Measurements from ENCODE around the gene TMTC2. TPM values are rescaled to one million over a fixed set of nuclear protein-coding genes. Genes with fewer than 3 reads are reported as not detected.
"Not testable (repeated sequence)": the region's sequence is repeated elsewhere in the genome, so short reads cannot be mapped to it uniquely, and the experiment has no call there.

Gene TMTC2
- total RNA-seq, 1 experiment from 2014 or later = 3.1 TPM

DNA sequence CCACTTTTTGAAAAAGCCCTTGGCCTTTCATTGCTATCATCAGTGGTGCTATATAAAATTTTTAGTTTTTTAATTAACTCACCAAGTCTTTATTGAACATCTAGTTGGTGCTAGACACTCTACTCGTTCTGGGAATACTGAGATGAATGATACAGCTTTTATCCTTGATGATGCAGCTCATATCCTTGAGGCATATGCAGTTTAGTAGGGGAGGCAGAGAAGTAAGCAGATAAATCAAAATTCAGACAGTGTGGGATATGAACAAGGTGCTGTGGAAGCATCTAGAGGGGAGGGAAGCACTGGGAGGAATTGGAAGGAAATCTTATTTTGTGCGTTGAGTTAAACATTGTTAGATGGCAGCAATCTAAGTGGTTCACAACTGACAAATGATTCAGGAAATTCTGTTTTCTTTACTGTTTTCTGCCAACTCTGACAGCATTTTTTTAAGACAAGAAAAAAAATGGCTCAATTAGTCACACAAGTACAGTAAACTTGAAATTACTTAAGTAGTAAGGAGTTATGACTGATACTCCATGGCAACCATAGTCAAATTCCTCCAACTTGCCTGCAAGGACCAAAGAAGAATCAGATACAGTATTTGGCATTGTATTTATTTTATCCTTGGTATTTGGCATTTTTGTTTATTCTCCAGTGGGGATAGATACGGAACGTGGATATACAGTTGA, 119.2 kb downstream of the TMTC2 start:
- DNase-seq (ENCODE audit: low read depth) = no peak

GRCh38 chr12:82807132-82807737, 120.5 kb downstream of the TMTC2 start:
- no peak for DNase-seq (ENCODE audit: low read depth)
- in situ Hi-C loops (cut with HindIII; ENCODE audit: low pct_unique_long_range_greater_than_20kb, low sequenced_read_pairs) = no loop called here

More for the DNA sequence above, 119.2 kb downstream of the TMTC2 start:
- in situ Hi-C loops (cut with HindIII; ENCODE audit: low pct_unique_long_range_greater_than_20kb, low sequenced_read_pairs) = no loop called here

DNA sequence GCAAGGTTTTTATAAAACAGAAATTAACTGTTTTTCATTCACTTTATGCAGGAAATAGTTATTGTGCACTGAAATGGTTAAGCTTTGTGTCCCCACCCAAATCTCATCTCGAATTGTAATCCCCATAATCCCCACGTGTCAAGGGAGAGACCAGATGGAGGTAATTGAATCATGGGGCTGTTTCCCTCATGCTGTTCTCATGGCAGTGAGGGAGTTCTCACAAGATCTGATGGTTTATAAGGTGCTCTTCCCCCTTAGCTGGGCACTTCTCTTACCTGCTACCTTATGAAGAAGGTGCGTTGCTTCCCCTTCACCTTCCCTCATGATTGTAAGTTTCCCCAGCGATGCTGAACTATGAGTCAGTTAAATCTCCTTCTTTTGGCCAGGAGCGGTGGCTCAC, 123.9 kb downstream of the TMTC2 start:
- DNase-seq (ENCODE audit: low read depth) = no peak
- in situ Hi-C loops (cut with HindIII; ENCODE audit: low pct_unique_long_range_greater_than_20kb, low sequenced_read_pairs) = no loop called here

DNA sequence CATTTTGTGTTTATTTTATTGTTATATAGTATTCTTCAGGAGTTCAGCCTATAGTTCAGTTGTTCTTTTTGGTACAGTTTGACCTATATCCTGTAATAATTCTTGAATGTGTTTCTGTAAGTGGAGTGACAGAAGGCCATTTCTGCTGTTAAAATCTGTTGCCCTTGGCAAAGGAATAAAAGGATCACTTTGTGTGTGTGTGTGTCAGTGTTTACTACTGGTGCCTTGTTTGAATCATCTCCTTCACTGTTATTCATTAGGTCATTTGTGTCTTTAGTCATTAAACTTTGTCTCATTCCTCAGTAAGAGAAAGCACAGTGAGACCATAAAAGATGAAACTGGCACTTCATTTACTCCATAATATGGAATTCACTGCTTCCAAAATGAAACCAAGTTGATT, 130.7 kb downstream of the TMTC2 start:
- in situ Hi-C loops (cut with HindIII; ENCODE audit: low pct_unique_long_range_greater_than_20kb, low sequenced_read_pairs) = no loop called here
- peak; percentile 19 for DNase-seq (ENCODE audit: low read depth)

DNA sequence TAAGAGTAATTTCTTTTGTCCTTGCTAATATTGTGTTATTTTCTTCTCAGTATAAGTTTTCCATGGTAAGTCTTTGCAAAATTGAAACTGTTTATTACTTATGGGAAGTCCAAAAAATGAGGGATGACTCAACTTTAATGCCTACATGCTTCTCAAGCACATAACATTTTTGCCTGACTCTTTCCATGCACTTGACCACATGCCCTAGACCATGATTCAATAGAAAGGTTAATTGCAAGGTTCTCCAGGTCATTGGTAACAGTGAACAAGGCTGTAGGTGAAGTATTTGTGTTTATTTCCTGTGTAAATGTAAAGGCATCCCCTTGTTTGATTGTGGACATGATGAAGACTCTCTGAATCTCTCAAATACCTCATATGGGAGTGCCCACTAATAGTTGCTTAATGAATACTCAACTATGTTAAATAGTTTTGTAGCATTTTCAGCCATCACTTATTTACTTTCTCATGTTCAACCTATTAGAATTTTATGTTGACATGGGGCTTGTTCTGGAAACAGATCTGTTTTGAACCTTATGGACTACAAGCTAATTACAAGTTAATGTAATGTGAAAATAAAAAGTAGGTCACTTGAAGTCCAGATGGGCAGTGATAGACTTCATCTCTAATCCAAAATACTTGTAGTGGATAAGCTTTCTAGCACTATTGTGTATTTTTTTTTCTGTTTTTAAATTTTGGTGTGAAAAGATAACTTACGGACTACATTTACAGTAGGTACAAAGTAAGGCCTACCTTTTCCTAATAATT, 131.7 kb downstream of the TMTC2 start:
- in situ Hi-C loops (cut with HindIII; ENCODE audit: low pct_unique_long_range_greater_than_20kb, low sequenced_read_pairs) = no loop called here
- DNase-seq (ENCODE audit: low read depth) = no peak

- in situ Hi-C loops (cut with HindIII; ENCODE audit: low pct_unique_long_range_greater_than_20kb, low sequenced_read_pairs) = no loop called here
Observed at GRCh38 chr12:82826505-82826904, 139.8 kb downstream of the TMTC2 start.

GRCh38 chr12:82832096-82832495, 145.4 kb downstream of the TMTC2 start:
- in situ Hi-C loops (cut with HindIII; ENCODE audit: low pct_unique_long_range_greater_than_20kb, low sequenced_read_pairs) = no loop called here
- DNase-seq (ENCODE audit: low read depth) = no peak

More at GRCh38 chr12:82826505-82826904, 139.8 kb downstream of the TMTC2 start:
- DNase-seq (ENCODE audit: low read depth) = no peak

DNA sequence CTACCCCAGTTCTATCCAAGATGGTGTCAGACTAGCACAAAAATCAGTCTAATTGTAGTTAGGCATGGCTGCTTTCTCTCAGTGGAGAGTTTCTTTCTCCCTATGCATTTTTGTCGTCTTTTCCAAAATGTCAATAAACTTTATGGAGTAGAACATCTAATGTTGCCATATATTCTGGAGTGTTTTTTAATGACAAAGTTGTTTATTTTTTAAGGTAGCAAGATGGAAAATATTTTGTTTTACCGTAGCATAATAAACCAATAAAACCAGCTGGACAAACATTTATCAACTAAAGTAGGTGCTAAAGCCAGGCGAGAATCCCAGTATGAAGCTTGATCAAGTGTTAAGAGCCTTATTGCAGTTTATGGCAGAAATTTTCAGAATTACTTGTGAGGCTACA, 146.3 kb downstream of the TMTC2 start:
- in situ Hi-C loops (cut with HindIII; ENCODE audit: low pct_unique_long_range_greater_than_20kb, low sequenced_read_pairs) = no loop called here
- DNase-seq (ENCODE audit: low read depth) = no peak

- DNase-seq (ENCODE audit: low read depth) = no peak
- in situ Hi-C loops (cut with HindIII; ENCODE audit: low pct_unique_long_range_greater_than_20kb, low sequenced_read_pairs) = no loop called here
Observed at GRCh38 chr12:82833481-82833880, 146.8 kb downstream of the TMTC2 start.

- in situ Hi-C loops (cut with HindIII; ENCODE audit: low pct_unique_long_range_greater_than_20kb, low sequenced_read_pairs) = no loop called here
- peak; percentile 37 for DNase-seq (ENCODE audit: low read depth)
Observed at GRCh38 chr12:82835217-82835616, 148.5 kb downstream of the TMTC2 start.

GRCh38 chr12:82838131-82838551, 151.4 kb downstream of the TMTC2 start:
- in situ Hi-C loops (cut with HindIII; ENCODE audit: low pct_unique_long_range_greater_than_20kb, low sequenced_read_pairs) = no loop called here
- DNase-seq (ENCODE audit: low read depth) = no peak

DNA sequence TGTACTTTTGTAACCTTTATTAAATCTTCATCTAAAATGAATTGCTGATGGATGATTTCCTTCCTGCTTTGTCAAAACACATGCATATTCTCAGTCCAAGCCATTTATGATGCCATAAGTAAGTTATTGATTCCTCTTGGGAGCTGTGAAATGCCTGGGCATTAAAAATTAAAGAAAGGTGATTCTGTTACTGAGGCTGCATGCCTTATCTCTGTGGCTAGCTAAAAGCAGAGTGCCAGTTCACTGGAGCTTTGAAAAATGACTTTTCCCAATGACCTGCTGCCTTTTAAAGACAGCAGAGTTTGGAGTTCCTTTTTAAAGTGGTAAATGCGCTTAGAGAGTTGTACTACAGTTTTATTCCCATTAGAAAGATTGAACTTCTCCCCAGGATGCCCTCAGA, 152.1 kb downstream of the TMTC2 start:
- DNase-seq (ENCODE audit: low read depth) = no peak
- in situ Hi-C loops (cut with HindIII; ENCODE audit: low pct_unique_long_range_greater_than_20kb, low sequenced_read_pairs) = no loop called here

GRCh38 chr12:82839796-82840195, 153.1 kb downstream of the TMTC2 start:
- in situ Hi-C loops (cut with HindIII; ENCODE audit: low pct_unique_long_range_greater_than_20kb, low sequenced_read_pairs) = no loop called here

GRCh38 chr12:82841487-82841904, 154.8 kb downstream of the TMTC2 start:
- in situ Hi-C loops (cut with HindIII; ENCODE audit: low pct_unique_long_range_greater_than_20kb, low sequenced_read_pairs) = no loop called here
- DNase-seq (ENCODE audit: low read depth) = no peak

More at GRCh38 chr12:82839796-82840195, 153.1 kb downstream of the TMTC2 start:
- no peak for DNase-seq (ENCODE audit: low read depth)

GRCh38 chr12:82842480-82842879, 155.8 kb downstream of the TMTC2 start:
- DNase-seq (ENCODE audit: low read depth) = no peak
- in situ Hi-C loops (cut with HindIII; ENCODE audit: low pct_unique_long_range_greater_than_20kb, low sequenced_read_pairs) = no loop called here

- DNase-seq (ENCODE audit: low read depth); in situ Hi-C loops (cut with HindIII; ENCODE audit: low pct_unique_long_range_greater_than_20kb, low sequenced_read_pairs): not testable (repeated sequence)
Observed at GRCh38 chr12:82845076-82845475, 158.4 kb downstream of the TMTC2 start.

DNA sequence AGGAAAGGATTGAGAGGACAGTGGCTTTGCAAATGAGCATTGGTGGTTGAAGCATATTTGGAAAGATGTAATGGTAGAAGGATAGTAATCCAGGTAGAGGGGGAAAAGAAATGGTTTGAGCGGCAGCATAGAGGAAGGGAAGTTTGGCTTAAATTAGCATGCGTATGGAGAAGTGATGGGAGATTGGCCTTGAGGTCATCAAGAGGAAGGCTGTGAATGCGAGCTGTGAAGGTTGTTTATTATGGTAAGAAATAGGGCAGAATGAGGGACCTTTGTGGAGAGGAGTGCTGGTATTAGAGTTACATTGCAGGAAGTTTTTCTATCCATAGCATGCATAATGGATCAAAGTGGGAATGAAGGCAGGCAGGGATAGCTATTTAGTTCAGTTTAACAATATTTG, 162.1 kb downstream of the TMTC2 start:
- in situ Hi-C loops (cut with HindIII; ENCODE audit: low pct_unique_long_range_greater_than_20kb, low sequenced_read_pairs) = no loop called here
- no peak for DNase-seq (ENCODE audit: low read depth)

GRCh38 chr12:82852529-82852928, 165.8 kb downstream of the TMTC2 start:
- in situ Hi-C loops (cut with HindIII; ENCODE audit: low pct_unique_long_range_greater_than_20kb, low sequenced_read_pairs) = no loop called here
- no peak for DNase-seq (ENCODE audit: low read depth)

DNA sequence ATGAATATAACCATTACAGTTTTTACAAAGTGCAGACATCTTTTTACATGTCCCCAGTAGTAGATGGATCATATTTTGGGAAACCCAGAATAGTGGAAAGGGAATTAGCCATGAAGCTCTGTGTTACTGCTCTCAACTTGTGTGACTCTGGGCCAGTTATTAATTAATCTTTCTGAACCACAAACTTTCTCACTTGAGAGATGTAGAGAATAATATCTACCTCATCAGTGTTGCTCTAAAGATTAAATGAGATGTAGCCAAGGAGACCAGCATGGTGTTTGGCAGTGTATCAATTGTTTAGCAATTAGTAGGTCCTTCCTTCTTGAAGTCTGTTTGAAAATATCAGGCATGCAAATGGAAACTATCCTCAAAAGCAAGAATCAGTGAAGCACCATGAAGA, 169.2 kb downstream of the TMTC2 start:
- in situ Hi-C loops (cut with HindIII; ENCODE audit: low pct_unique_long_range_greater_than_20kb, low sequenced_read_pairs) = no loop called here
- DNase-seq (ENCODE audit: low read depth) = peak; percentile 17

All from Caki2 (cell line).